ENCODE data around the gene DPP9.

The DPP9 gene

DNA sequence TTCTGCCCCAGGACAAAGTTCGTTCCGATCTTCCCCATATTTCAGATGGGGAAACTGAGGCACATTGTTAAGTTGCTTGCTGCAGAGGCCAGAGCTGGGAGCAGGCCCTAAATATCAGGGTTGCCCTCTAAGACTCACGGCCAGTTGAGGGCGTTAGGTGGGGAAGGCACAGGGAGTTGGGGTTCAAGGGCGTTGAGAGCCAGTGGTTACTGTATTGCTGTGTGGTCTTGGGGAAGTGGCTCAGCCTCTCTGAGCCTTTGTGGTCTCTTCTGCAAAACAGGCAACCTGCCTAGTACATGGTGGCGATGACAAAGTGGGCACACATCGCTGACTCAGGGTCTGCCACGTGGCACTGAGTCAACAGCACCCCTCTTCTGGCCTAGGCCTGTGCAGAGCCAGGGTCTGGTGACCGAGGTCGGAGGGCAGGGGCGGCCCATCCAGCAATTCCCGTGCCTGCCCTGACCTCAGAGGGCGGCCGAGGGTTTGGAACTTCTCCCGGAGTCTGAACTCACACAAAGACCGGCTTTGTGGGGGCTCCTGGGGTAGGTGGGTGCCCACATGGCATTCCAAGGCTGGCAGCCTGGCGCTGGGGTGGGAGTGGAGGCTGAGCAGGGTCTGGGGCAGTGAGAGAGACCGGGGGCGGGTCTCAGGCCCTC lies 74.1 kb downstream of the DPP9 start:
- no peak overlapping the region for H3K4me3 ChIP-seq (ENCODE audit: low read length)

DNA sequence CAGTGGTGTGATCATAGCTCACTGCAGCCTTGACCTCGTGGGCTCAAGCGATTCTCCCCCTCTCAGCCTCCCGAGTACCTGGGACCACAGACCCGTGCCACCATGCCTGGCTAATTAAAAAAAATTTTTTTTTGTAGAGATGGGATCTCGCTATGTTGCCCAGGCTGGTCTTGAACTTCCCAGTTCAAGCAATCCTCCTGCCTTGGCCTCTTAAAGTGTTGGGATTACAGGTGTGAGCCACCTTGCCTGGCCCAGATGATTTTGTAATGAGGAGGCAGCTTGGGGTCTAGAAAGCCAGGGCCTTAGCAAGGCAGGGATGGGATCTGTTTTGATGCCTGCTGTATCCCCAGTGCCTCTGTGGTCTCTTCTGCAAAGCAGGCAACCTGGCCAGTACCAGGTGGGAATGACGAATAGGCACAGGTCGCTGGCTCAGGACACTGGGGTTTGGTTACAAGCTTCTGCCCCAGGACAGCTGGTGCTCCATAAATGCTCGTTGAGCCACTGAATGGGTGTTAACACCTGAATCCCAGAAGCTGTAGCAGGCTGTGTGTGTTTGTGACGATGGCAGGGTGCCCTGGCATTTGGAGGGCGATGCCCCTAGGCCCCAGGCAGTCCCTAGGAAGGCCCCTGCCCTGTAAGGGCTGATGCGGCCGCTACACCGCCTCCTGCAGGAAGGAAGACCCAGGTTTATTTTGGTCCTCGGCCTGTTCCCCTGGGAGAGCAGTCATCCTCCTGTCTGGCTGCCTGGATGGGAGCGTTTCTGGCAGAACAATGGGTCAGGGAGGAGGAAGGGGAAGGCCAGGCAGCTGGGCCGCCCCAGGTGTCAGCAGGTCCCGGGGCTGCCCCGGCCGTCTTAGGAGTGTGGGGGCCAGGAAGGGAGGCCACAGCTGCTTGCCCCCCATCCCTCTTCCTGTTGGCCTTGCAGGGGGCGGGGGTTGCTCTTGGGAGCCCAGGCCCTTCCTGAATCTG lies 75.7 kb downstream of the DPP9 start:
- no peaks in the 10 kb centered on the region for H3K9me3 ChIP-seq (ENCODE audit: insufficient read depth, low read length)
- H2AFZ ChIP-seq (ENCODE audit: low read depth, low read length) = no peak overlapping the region
- H3K27me3 ChIP-seq (ENCODE audit: low read depth, low read length) = no peaks in the 10 kb centered on the region
- H3K36me3 ChIP-seq (replicated peaks; ENCODE audit: low read depth, low read length) = peaks cover 18% of the 10 kb centered on the region
- H3K4me2 ChIP-seq (ENCODE audit: low read length) = peak overlapping the region; percentile 53
- peak overlapping the region; percentile 27; the same call in 1 of the 2 replicates for H3K9ac ChIP-seq (ENCODE audit: low read length)
- H3K79me2 ChIP-seq (ENCODE audit: low read length) = peaks cover 6% of the 10 kb centered on the region; the same call in 1 of the 2 replicates
- peak overlapping the region; percentile 34 for H3K4me3 ChIP-seq (ENCODE audit: low read length)
- TF ChIP-seq EZH2phosphoT487 (IDR thresholded peaks at IDR 0.05; ENCODE audit: low read depth) = no peak
- TF ChIP-seq, protein P1, sequence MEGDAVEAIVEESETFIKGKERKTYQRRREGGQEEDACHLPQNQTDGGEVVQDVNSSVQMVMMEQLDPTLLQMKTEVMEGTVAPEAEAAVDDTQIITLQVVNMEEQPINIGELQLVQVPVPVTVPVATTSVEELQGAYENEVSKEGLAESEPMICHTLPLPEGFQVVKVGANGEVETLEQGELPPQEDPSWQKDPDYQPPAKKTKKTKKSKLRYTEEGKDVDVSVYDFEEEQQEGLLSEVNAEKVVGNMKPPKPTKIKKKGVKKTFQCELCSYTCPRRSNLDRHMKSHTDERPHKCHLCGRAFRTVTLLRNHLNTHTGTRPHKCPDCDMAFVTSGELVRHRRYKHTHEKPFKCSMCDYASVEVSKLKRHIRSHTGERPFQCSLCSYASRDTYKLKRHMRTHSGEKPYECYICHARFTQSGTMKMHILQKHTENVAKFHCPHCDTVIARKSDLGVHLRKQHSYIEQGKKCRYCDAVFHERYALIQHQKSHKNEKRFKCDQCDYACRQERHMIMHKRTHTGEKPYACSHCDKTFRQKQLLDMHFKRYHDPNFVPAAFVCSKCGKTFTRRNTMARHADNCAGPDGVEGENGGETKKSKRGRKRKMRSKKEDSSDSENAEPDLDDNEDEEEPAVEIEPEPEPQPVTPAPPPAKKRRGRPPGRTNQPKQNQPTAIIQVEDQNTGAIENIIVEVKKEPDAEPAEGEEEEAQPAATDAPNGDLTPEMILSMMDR (IDR thresholded peaks at IDR 0.05; ENCODE audit: low read depth, low read length) = peak; percentile 39; the same call in 1 of the 2 replicates
- H4K20me1 ChIP-seq (ENCODE audit: insufficient read depth, low read length) = 0 out of 2 replicates have a peak, but pooled peaks cover 3% of the 10 kb centered on the region
- peaks cover 13% of the 10 kb centered on the region for H3K4me1 ChIP-seq (ENCODE audit: low read length)
- H3K27ac ChIP-seq (ENCODE audit: low read length) = peak overlapping the region; percentile 57

More for the DNA sequence above, 74.1 kb downstream of the DPP9 start:
- peaks cover 15% of the 10 kb centered on the region for H3K36me3 ChIP-seq (replicated peaks; ENCODE audit: low read depth, low read length)
- H2AFZ ChIP-seq (ENCODE audit: low read depth, low read length) = no peak overlapping the region
- no peaks in the 10 kb centered on the region for H3K27me3 ChIP-seq (ENCODE audit: low read depth, low read length)
- peaks cover 13% of the 10 kb centered on the region for H3K4me1 ChIP-seq (ENCODE audit: low read length)
- H3K27ac ChIP-seq (ENCODE audit: low read length) = no peak overlapping the region
- H3K9ac ChIP-seq (ENCODE audit: low read length) = no peak overlapping the region
- no peaks in the 10 kb centered on the region for H3K9me3 ChIP-seq (ENCODE audit: insufficient read depth, low read length)
- H3K4me2 ChIP-seq (ENCODE audit: low read length) = no peak overlapping the region
- TF ChIP-seq, protein P1 (IDR thresholded peaks at IDR 0.05; ENCODE audit: low read depth, low read length) = no peak
- TF ChIP-seq EZH2phosphoT487 (IDR thresholded peaks at IDR 0.05; ENCODE audit: low read depth) = no peak
- 0 out of 2 replicates have a peak, but pooled peaks cover 6% of the 10 kb centered on the region for H3K79me2 ChIP-seq (ENCODE audit: low read length)
- H4K20me1 ChIP-seq (ENCODE audit: insufficient read depth, low read length) = 0 out of 2 replicates have a peak, but pooled peaks cover 3% of the 10 kb centered on the region

DNA sequence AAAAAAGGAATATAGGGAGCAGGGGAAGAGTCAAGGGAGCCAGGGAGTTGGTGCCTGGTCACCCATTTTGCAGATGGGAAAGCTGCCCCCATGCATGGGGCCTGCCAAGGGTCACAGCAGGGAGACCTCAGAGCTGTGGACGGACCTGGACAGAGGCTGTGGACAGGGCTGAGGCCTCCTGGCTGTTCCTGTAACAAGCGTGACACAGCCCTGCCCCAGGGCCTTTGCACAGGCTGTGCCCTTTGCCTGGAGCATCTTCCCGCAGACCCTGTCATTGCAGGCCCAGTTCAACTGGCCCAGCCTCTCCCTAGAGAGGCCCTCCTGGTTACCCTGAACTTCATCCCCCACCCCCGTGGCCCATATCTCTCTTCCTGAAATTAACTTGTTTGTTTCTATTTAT lies 77.9 kb downstream of the DPP9 start:
- Histone ChIP-seq H3K4me3 (ENCODE audit: low read length) (no peak overlapping the region), H3K36me3 (replicated peaks; ENCODE audit: low read depth, low read length) (peaks cover 10% of the 10 kb centered on the region)
- no peak for TF ChIP-seq EZH2phosphoT487 (IDR thresholded peaks at IDR 0.05; ENCODE audit: low read depth)
- TF ChIP-seq, protein P1 (IDR thresholded peaks at IDR 0.05; ENCODE audit: low read depth, low read length) = no peak

DNA sequence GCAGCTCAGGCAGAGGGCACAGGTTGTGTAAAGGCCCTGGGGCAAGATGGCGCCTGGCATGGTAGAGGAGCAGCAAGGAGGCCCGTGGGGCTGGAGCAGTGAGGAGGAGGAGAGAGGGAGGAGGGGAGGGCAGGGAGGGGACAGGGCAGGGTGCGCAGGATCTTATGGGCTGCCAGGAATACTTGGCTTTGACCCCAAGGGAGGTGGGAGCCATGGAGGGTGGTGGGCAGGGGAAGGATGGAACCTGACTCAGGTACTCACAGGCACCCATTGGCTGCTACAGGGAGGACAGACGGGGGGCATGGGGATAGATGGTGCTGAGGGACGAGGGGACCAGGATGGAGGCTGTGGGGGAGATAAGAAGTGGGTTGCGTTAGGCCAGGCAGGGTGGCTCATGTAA lies 81.0 kb downstream of the DPP9 start:
- peaks cover 27% of the 10 kb centered on the region for H3K79me2 ChIP-seq (ENCODE audit: low read length)

More for the DNA sequence above, 77.9 kb downstream of the DPP9 start:
- 0 out of 2 replicates have a peak, but pooled peaks cover 3% of the 10 kb centered on the region for H4K20me1 ChIP-seq (ENCODE audit: insufficient read depth, low read length)
- no peak overlapping the region for H3K27ac ChIP-seq (ENCODE audit: low read length)
- no peaks in the 10 kb centered on the region for H3K9me3 ChIP-seq (ENCODE audit: insufficient read depth, low read length)
- H3K79me2 ChIP-seq (ENCODE audit: low read length) = peaks cover 18% of the 10 kb centered on the region
- no peak overlapping the region for H2AFZ ChIP-seq (ENCODE audit: low read depth, low read length)
- no peaks in the 10 kb centered on the region for H3K27me3 ChIP-seq (ENCODE audit: low read depth, low read length)
- no peak overlapping the region for H3K9ac ChIP-seq (ENCODE audit: low read length)
- no peak overlapping the region for H3K4me2 ChIP-seq (ENCODE audit: low read length)
- peaks cover 18% of the 10 kb centered on the region for H3K4me1 ChIP-seq (ENCODE audit: low read length)

More for the DNA sequence above, 81.0 kb downstream of the DPP9 start:
- Histone ChIP-seq H3K4me2 (ENCODE audit: low read length) (no peak overlapping the region), H3K27me3 (ENCODE audit: low read depth, low read length) (no peaks in the 10 kb centered on the region), H3K4me1 (ENCODE audit: low read length) (peaks cover 21% of the 10 kb centered on the region), H2AFZ (ENCODE audit: low read depth, low read length) (no peak overlapping the region), H4K20me1 (ENCODE audit: insufficient read depth, low read length) (no peaks in the 10 kb centered on the region), H3K4me3 (ENCODE audit: low read length) (no peak overlapping the region), H3K9ac (ENCODE audit: low read length) (no peak overlapping the region), H3K27ac (ENCODE audit: low read length) (no peak overlapping the region), H3K36me3 (replicated peaks; ENCODE audit: low read depth, low read length) (peaks cover 10% of the 10 kb centered on the region), H3K9me3 (ENCODE audit: insufficient read depth, low read length) (no peaks in the 10 kb centered on the region)
- TF ChIP-seq, protein P1 (IDR thresholded peaks at IDR 0.05; ENCODE audit: low read depth, low read length) = no peak
- no peak for TF ChIP-seq EZH2phosphoT487 (IDR thresholded peaks at IDR 0.05; ENCODE audit: low read depth)
